Sigmoid colon (tissue), 4 donors: ENCODE data around the gene VOPP1.

Experiments used
- EP300 ChIP-seq, 4 donors: sonication (generic); formaldehyde crosslinking; IDR thresholded peaks; one replicate each; pipeline ENCODE4 v1.6.1; 2017; ENCODE audit warnings: antibody characterized with exemption in 4 of 4
- POLR2A ChIP-seq, 2 donors: fragments of 450-650 bp; IDR thresholded peaks; one replicate each; pipeline ENCODE4 v1.6.1; 2016; ENCODE audit warnings: antibody characterized with exemption in 2 of 2, mild to moderate bottlenecking in 2 of 2, moderate library complexity in 2 of 2
- POLR2AphosphoS5 ChIP-seq, 4 donors: sonication (generic); formaldehyde crosslinking; IDR thresholded peaks; one replicate each; pipeline ENCODE4 v1.6.1; 2017; ENCODE audit warnings: antibody characterized with exemption in 4 of 4
- TF ChIP-seq, protein P1 (sequence below), 4 experiments: fragments of 450-650 bp in 3 of 4; fragments of 200-600 bp in 1 of 4; IDR thresholded peaks; one replicate each; pipeline ENCODE4 v1.5.1; 2016 to 2019; ENCODE audit warnings: antibody characterized with exemption in 4 of 4, mild to moderate bottlenecking in 3 of 4, moderate library complexity in 2 of 4

DNA sequence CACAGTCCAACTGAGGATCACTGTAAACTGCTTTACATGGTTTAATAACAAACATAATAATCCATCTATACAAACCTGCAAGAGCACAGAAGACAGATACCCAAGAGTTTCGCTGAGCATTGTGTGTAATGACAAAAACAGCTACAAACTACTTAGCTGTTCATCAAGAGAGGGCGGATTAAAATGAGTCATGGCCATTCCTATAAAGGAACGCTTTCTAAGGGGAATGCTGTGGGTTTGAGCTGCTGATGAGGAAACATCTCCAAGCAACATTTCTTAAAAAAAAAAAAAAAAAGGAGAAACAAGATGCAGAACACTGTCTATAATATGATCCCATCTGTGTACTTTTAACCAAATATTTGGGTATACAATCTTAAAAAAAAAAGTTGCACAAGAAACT, 33.8 kb downstream of the VOPP1 start:
- TF ChIP-seq, protein P1, sequence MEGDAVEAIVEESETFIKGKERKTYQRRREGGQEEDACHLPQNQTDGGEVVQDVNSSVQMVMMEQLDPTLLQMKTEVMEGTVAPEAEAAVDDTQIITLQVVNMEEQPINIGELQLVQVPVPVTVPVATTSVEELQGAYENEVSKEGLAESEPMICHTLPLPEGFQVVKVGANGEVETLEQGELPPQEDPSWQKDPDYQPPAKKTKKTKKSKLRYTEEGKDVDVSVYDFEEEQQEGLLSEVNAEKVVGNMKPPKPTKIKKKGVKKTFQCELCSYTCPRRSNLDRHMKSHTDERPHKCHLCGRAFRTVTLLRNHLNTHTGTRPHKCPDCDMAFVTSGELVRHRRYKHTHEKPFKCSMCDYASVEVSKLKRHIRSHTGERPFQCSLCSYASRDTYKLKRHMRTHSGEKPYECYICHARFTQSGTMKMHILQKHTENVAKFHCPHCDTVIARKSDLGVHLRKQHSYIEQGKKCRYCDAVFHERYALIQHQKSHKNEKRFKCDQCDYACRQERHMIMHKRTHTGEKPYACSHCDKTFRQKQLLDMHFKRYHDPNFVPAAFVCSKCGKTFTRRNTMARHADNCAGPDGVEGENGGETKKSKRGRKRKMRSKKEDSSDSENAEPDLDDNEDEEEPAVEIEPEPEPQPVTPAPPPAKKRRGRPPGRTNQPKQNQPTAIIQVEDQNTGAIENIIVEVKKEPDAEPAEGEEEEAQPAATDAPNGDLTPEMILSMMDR (IDR thresholded peaks at IDR 0.05), result no peak
- TF ChIP-seq POLR2A (IDR thresholded peaks at IDR 0.05) (no peak), POLR2AphosphoS5 (IDR thresholded peaks at IDR 0.05) (no peak), EP300 (IDR thresholded peaks at IDR 0.05) (no peak)
